GM12865 (cell line): ENCODE results near the gene TENM4.

Source experiments
- DNase-seq: peaks from one replicate; pipeline ENCODE4 v3.0.0; 2010; ENCODE audit warnings: low read depth
- H3K4me3 ChIP-seq: 2 replicates; pipeline ENCODE4 v1.5.1; 2011; ENCODE audit warnings: mild to moderate bottlenecking, low read depth, low read length, control low read depth
- CTCF ChIP-seq: IDR thresholded peaks from 2 replicates; pipeline ENCODE4 v1.5.1; 2011; ENCODE audit warnings: low read length, control low read depth, low read depth, inconsistent platforms; ENCODE audit not compliant: insufficient read depth; ENCODE audit errors: missing control alignments

The TENM4 gene

GRCh38 chr11:79439886-79440570 lies 802 bp downstream of the TENM4 start:
- TF ChIP-seq CTCF: no peak
- no peak overlapping the region for H3K4me3 ChIP-seq
- DNase-seq: no peak

- no peak overlapping the region for H3K4me3 ChIP-seq
- no peak for TF ChIP-seq CTCF
- DNase-seq: no peak
These were observed 1.4 kb downstream of the TENM4 start for GRCh38 chr11:79439410-79439885.

GRCh38 chr11:79438631-79439409 lies 2.0 kb downstream of the TENM4 start:
- TF ChIP-seq CTCF: no peak
- no peak for DNase-seq

GRCh38 chr11:79437981-79438630 lies 2.7 kb downstream of the TENM4 start:
- H3K4me3 ChIP-seq: no peak overlapping the region
- no peak for DNase-seq
- TF ChIP-seq CTCF: no peak

More at GRCh38 chr11:79438631-79439409, 2.0 kb downstream of the TENM4 start:
- H3K4me3 ChIP-seq: no peak overlapping the region

- DNase-seq: no peak
- no peak for TF ChIP-seq CTCF
These were observed 3.4 kb downstream of the TENM4 start for GRCh38 chr11:79437278-79437980.

GRCh38 chr11:79436919-79437277 lies 3.9 kb downstream of the TENM4 start:
- TF ChIP-seq CTCF: no peak
- DNase-seq: no peak
- H3K4me3 ChIP-seq: no peak overlapping the region

More at GRCh38 chr11:79437278-79437980, 3.4 kb downstream of the TENM4 start:
- H3K4me3 ChIP-seq: no peak overlapping the region
